OCI-LY3 (cell line): ENCODE results near the gene OR51D1.

ENCODE experiments used
- CTCF ChIP-seq: fragments of 200-600, 300-600 bp; sonication (generic); IDR thresholded peaks from 2 replicates; pipeline ENCODE4 v1.5.1; 2014; ENCODE audit warnings: antibody characterized with exemption, low read length, low read depth
- EZH2phosphoT487 ChIP-seq: fragments of 200-600 bp; shearing (Covaris generic); IDR thresholded peaks from 2 replicates; pipeline ENCODE4 v1.6.1; 2018; ENCODE audit warnings: antibody characterized with exemption, mixed run types, low read depth

- no peak for TF ChIP-seq CTCF
- no peak for TF ChIP-seq EZH2phosphoT487
Measured at GRCh38 chr11:4684631-4685285, 47.5 kb downstream of the OR51D1 start.
